GM15510 (cell line): ENCODE data around the gene FRY.

Experiments
- POLR2A ChIP-seq: IDR thresholded peaks from 3 replicates; pipeline ENCODE4 v1.6.1; 2011; ENCODE audit warnings: borderline replicate concordance; ENCODE audit not compliant: insufficient read length; ENCODE audit errors: extremely low read depth

The FRY gene

GRCh38 chr13:32195713-32196112 is 164.1 kb downstream of the FRY start:
- TF ChIP-seq POLR2A = no peak

GRCh38 chr13:32199168-32199567 is 167.6 kb downstream of the FRY start:
- TF ChIP-seq POLR2A = no peak

- no peak for TF ChIP-seq POLR2A
Observed at GRCh38 chr13:32200741-32201140, 169.2 kb downstream of the FRY start.

GRCh38 chr13:32201809-32202208 is 170.2 kb downstream of the FRY start:
- no peak for TF ChIP-seq POLR2A

GRCh38 chr13:32202268-32202667 is 170.7 kb downstream of the FRY start:
- no peak for TF ChIP-seq POLR2A

GRCh38 chr13:32203221-32203620 is 171.6 kb downstream of the FRY start:
- no peak for TF ChIP-seq POLR2A

- TF ChIP-seq POLR2A = no peak
Observed at GRCh38 chr13:32203736-32204135, 172.2 kb downstream of the FRY start.

- no peak for TF ChIP-seq POLR2A
Observed at GRCh38 chr13:32205431-32206096, 174.0 kb downstream of the FRY start.

GRCh38 chr13:32206097-32206740 is 174.6 kb downstream of the FRY start:
- TF ChIP-seq POLR2A = no peak

- TF ChIP-seq POLR2A = no peak
Observed at GRCh38 chr13:32208860-32209259, 177.3 kb downstream of the FRY start.

- TF ChIP-seq POLR2A = no peak
Observed at GRCh38 chr13:32209652-32210051, 178.1 kb downstream of the FRY start.

GRCh38 chr13:32210101-32210500 is 178.5 kb downstream of the FRY start:
- no peak for TF ChIP-seq POLR2A

GRCh38 chr13:32211813-32212212 is 180.2 kb downstream of the FRY start:
- TF ChIP-seq POLR2A = no peak

GRCh38 chr13:32212421-32212820 is 180.8 kb downstream of the FRY start:
- no peak for TF ChIP-seq POLR2A

GRCh38 chr13:32213626-32214025 is 182.1 kb downstream of the FRY start:
- no peak for TF ChIP-seq POLR2A

- TF ChIP-seq POLR2A = no peak
Observed at GRCh38 chr13:32214071-32214470, 182.5 kb downstream of the FRY start.
